Liver (tissue), 9 donors: ENCODE measurements around the gene ARID3B. TPM values are rescaled to one million over a fixed set of nuclear protein-coding genes. Genes with fewer than 3 reads are reported as not detected.

Experiments used
- DNase-seq: peaks from one replicate; pipeline ENCODE4 v3.0.0-alpha.2; 2017; ENCODE audit warnings: low spot score
- H3K27ac ChIP-seq, 2 donors: one replicate each; pipeline ENCODE4 v1.7.0; 2013; ENCODE audit warnings: inconsistent platforms in 2 of 2, low read length in 2 of 2, control low read depth in 1 of 2, low read depth in 1 of 2, mild to moderate bottlenecking in 1 of 2
- H3K27me3 ChIP-seq, 4 donors: one replicate each; pipeline versions ENCODE4 v1.6.1 to v1.7.0; 2013; ENCODE audit warnings: low read length in 3 of 4, inconsistent platforms in 1 of 4, mild to moderate bottlenecking in 1 of 4, moderate library complexity in 1 of 4; ENCODE audit not compliant: control insufficient read depth in 4 of 4, insufficient read depth in 4 of 4
- H3K36me3 ChIP-seq, 4 donors: one replicate each; pipeline versions ENCODE4 v1.6.1 to v1.7.0; 2013; ENCODE audit warnings: low read length in 3 of 4, mild to moderate bottlenecking in 3 of 4, low read depth in 1 of 4, moderate library complexity in 1 of 4; ENCODE audit not compliant: control insufficient read depth in 4 of 4, insufficient read depth in 3 of 4
- H3K4me1 ChIP-seq, 4 donors: one replicate each; pipeline versions ENCODE4 v1.6.1 to v1.7.0; 2013; ENCODE audit warnings: low read length in 3 of 4, mild to moderate bottlenecking in 3 of 4, moderate library complexity in 1 of 4; ENCODE audit not compliant: control insufficient read depth in 4 of 4, insufficient read depth in 4 of 4
- H3K4me3 ChIP-seq, 3 donors: one replicate each; pipeline versions ENCODE4 v1.6.1 to v1.7.0; 2013; ENCODE audit warnings: low read length in 3 of 3, control low read depth in 1 of 3, low read depth in 1 of 3, mild to moderate bottlenecking in 1 of 3
- H3K9ac ChIP-seq, 2 donors: one replicate each; pipeline ENCODE4 v1.7.0; 2013; ENCODE audit warnings: low read length in 2 of 2, mild to moderate bottlenecking in 2 of 2, moderate library complexity in 2 of 2, control low read depth in 1 of 2, low read depth in 1 of 2
- H3K9me3 ChIP-seq, 4 donors: one replicate each; pipeline versions ENCODE4 v1.6.1 to v1.7.0; 2013; ENCODE audit warnings: low read length in 3 of 4; ENCODE audit not compliant: control insufficient read depth in 4 of 4
- EGR1 ChIP-seq, 2 donors: IDR thresholded peaks; 2 replicates each; pipeline ENCODE4 v1.6.1; 2016 to 2018; ENCODE audit warnings: antibody characterized with exemption in 2 of 2, low read depth in 2 of 2
- FOXA1 ChIP-seq: IDR thresholded peaks from 2 replicates; pipeline ENCODE4 v1.6.1; 2016; ENCODE audit warnings: antibody characterized with exemption
- FOXA2 ChIP-seq: IDR thresholded peaks from 2 replicates; pipeline ENCODE4 v1.6.1; 2016; ENCODE audit warnings: antibody characterized with exemption
- GABPA ChIP-seq, 2 donors: IDR thresholded peaks in 1 of 2; conservative IDR thresholded peaks in 1 of 2; 2 replicates each; pipeline ENCODE4 v1.6.1; 2016; ENCODE audit warnings: antibody characterized with exemption in 2 of 2, mild to moderate bottlenecking in 1 of 2, moderate library complexity in 1 of 2
- HNF4G ChIP-seq: IDR thresholded peaks from 2 replicates; pipeline ENCODE4 v1.6.1; 2016; ENCODE audit warnings: antibody characterized with exemption
- JUND ChIP-seq, 2 donors: IDR thresholded peaks; 2 replicates each; pipeline ENCODE4 v1.6.1; 2016; ENCODE audit warnings: antibody characterized with exemption in 2 of 2
- NR2F2 ChIP-seq: IDR thresholded peaks from 2 replicates; pipeline ENCODE4 v1.6.1; 2016; ENCODE audit warnings: antibody characterized with exemption
- RAD21 ChIP-seq, 2 donors: IDR thresholded peaks; 2 replicates each; pipeline ENCODE4 v1.6.1; 2016; ENCODE audit warnings: antibody characterized with exemption in 2 of 2, mild to moderate bottlenecking in 2 of 2
- RXRA ChIP-seq, 2 donors: IDR thresholded peaks; 2 replicates each; pipeline ENCODE4 v1.6.1; 2017 to 2018; ENCODE audit warnings: antibody characterized with exemption in 2 of 2, mild to moderate bottlenecking in 1 of 2
- SP1 ChIP-seq: IDR thresholded peaks from 2 replicates; pipeline ENCODE4 v1.6.1; 2018; ENCODE audit warnings: antibody characterized with exemption, mild to moderate bottlenecking
- YY1 ChIP-seq: IDR thresholded peaks from 2 replicates; pipeline ENCODE4 v1.6.1; 2016; ENCODE audit warnings: antibody characterized with exemption, mild to moderate bottlenecking
- WGBS: extraction: QIAGEN DNeasy Blood & Tissue Kit; methylation state at CpG from one replicate; pipeline ENCODE4 v1.1.7; 2013; 5-methylcytosine and 5-hydroxymethylcytosine counted together
- polyA plus RNA-seq, 2 donors: library from polyadenylated mRNA; stranded (reverse) in 1 of 2; unstranded in 1 of 2; fragments of 200-250 nt in 1 of 2; fragments of >200 nt in 1 of 2; fragmentation: Nextera tagmentation in 1 of 2; extraction: Ambion mirVana in 1 of 2; gene quantifications; one replicate each; pipeline versions ENCODE4 v1.2.1 to v1.2.3, GENCODE V29; 2013 to 2015
- total RNA-seq, 2 donors: library from RNA; depleted of rRNA; stranded (reverse); fragments of >200 nt; gene quantifications; one replicate each; pipeline ENCODE4 v1.2.3, GENCODE V29; 2014
- TF ChIP-seq, protein P1 (sequence below): IDR thresholded peaks from 2 replicates; pipeline ENCODE4 v1.6.1; 2016; ENCODE audit warnings: antibody characterized with exemption
- TF ChIP-seq, protein P2 (sequence below): IDR thresholded peaks from 2 replicates; pipeline ENCODE4 v1.6.1; 2016; ENCODE audit warnings: antibody characterized with exemption
- TF ChIP-seq, protein P3 (sequence below): IDR thresholded peaks from 2 replicates; pipeline ENCODE4 v1.6.1; 2016; ENCODE audit warnings: antibody characterized with exemption, mild to moderate bottlenecking
- TF ChIP-seq, protein P4 (sequence below): fragments of 150-350 bp; IDR thresholded peaks from 2 replicates; pipeline ENCODE4 v1.5.1; 2017; ENCODE audit warnings: improper control_type of control experiment, low read depth, low read length; ENCODE audit not compliant: missing input control
- TF ChIP-seq, protein P5 (sequence below): IDR thresholded peaks from 2 replicates; pipeline ENCODE4 v1.6.1; 2016; ENCODE audit warnings: antibody characterized with exemption
- donor health status: healthy.
- donor health status: healthy.
- donor health status: healthy.
- donor health status: healthy.
- donor health status: healthy.

Gene ARID3B
- total and polyA plus RNA-seq, 4 donors, result 1.4 to 6.6 (median 2.7) TPM

DNA sequence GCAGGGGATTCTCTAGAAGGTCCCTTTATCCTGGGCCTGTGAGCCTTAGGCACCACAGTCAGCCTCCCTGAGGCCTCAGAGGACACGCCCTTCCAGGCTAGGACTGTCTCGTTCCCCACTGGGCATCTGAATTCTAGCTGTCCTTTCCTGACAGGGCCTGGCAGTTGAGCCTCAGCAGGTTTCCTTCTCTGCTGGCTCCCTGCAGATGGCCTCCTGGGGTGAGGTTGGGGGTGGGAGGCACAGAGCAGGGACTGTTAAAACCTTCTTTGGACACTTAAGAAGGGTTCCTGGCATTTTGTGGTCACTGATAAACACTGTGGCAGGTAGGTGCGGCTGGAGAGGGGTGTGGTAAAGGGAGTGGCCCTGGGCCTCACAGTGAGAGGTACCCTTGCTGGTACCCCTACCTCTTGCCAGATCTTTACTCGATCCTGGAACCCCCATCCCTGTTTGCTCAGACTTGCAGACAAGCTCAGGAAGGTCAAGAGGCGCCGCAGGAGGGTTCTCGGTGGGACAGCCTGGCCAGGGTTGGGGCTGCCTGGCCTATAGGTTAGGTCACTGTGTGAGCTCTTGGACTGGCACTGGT, 83.1 kb downstream of the ARID3B start:
- DNase-seq, result no peak

DNA sequence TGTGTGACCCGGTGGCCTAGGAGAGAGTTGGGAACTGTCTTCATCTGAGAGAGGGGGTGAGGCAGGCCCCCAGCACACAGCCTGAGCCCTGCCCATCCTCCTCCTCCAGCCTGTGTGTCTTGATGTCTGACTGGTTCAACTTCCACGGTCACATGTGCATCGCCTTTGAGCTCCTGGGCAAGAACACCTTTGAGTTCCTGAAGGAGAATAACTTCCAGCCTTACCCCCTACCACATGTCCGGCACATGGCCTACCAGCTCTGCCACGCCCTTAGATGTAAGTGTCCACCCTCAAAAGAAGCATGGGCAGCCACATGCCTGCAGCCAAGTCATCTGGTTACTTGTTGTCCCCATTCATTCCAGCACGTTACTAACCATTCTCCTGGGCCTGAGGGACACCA, 84.7 kb downstream of the ARID3B start:
- no peaks in the 10 kb centered on the region for H3K27me3 ChIP-seq
- H3K27ac ChIP-seq, result no peak overlapping the region
- TF ChIP-seq, protein P1, sequence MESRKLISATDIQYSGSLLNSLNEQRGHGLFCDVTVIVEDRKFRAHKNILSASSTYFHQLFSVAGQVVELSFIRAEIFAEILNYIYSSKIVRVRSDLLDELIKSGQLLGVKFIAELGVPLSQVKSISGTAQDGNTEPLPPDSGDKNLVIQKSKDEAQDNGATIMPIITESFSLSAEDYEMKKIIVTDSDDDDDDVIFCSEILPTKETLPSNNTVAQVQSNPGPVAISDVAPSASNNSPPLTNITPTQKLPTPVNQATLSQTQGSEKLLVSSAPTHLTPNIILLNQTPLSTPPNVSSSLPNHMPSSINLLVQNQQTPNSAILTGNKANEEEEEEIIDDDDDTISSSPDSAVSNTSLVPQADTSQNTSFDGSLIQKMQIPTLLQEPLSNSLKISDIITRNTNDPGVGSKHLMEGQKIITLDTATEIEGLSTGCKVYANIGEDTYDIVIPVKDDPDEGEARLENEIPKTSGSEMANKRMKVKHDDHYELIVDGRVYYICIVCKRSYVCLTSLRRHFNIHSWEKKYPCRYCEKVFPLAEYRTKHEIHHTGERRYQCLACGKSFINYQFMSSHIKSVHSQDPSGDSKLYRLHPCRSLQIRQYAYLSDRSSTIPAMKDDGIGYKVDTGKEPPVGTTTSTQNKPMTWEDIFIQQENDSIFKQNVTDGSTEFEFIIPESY, result no peak
- no peak for TF ChIP-seq SP1
- TF ChIP-seq, protein P2, sequence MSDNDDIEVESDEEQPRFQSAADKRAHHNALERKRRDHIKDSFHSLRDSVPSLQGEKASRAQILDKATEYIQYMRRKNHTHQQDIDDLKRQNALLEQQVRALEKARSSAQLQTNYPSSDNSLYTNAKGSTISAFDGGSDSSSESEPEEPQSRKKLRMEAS, result no peak
- TF ChIP-seq RAD21 (IDR thresholded peaks at IDR 0.05), result no peak
- TF ChIP-seq FOXA1, result no peak
- TF ChIP-seq RXRA (IDR thresholded peaks at IDR 0.05), result no peak
- no peak for TF ChIP-seq EGR1 (IDR thresholded peaks at IDR 0.05; ENCODE audit: low read depth in 2 of 2)
- TF ChIP-seq JUND (IDR thresholded peaks at IDR 0.05), result no peak
- TF ChIP-seq, protein P3, sequence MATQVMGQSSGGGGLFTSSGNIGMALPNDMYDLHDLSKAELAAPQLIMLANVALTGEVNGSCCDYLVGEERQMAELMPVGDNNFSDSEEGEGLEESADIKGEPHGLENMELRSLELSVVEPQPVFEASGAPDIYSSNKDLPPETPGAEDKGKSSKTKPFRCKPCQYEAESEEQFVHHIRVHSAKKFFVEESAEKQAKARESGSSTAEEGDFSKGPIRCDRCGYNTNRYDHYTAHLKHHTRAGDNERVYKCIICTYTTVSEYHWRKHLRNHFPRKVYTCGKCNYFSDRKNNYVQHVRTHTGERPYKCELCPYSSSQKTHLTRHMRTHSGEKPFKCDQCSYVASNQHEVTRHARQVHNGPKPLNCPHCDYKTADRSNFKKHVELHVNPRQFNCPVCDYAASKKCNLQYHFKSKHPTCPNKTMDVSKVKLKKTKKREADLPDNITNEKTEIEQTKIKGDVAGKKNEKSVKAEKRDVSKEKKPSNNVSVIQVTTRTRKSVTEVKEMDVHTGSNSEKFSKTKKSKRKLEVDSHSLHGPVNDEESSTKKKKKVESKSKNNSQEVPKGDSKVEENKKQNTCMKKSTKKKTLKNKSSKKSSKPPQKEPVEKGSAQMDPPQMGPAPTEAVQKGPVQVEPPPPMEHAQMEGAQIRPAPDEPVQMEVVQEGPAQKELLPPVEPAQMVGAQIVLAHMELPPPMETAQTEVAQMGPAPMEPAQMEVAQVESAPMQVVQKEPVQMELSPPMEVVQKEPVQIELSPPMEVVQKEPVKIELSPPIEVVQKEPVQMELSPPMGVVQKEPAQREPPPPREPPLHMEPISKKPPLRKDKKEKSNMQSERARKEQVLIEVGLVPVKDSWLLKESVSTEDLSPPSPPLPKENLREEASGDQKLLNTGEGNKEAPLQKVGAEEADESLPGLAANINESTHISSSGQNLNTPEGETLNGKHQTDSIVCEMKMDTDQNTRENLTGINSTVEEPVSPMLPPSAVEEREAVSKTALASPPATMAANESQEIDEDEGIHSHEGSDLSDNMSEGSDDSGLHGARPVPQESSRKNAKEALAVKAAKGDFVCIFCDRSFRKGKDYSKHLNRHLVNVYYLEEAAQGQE, result no peak
- TF ChIP-seq, protein P4, sequence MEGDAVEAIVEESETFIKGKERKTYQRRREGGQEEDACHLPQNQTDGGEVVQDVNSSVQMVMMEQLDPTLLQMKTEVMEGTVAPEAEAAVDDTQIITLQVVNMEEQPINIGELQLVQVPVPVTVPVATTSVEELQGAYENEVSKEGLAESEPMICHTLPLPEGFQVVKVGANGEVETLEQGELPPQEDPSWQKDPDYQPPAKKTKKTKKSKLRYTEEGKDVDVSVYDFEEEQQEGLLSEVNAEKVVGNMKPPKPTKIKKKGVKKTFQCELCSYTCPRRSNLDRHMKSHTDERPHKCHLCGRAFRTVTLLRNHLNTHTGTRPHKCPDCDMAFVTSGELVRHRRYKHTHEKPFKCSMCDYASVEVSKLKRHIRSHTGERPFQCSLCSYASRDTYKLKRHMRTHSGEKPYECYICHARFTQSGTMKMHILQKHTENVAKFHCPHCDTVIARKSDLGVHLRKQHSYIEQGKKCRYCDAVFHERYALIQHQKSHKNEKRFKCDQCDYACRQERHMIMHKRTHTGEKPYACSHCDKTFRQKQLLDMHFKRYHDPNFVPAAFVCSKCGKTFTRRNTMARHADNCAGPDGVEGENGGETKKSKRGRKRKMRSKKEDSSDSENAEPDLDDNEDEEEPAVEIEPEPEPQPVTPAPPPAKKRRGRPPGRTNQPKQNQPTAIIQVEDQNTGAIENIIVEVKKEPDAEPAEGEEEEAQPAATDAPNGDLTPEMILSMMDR, result no peak
- no peak for TF ChIP-seq HNF4G
- no peak for TF ChIP-seq FOXA2
- no peak for TF ChIP-seq YY1
- TF ChIP-seq GABPA (IDR thresholded peaks at IDR 0.05 in 1 of 2, conservative IDR thresholded peaks at IDR 0.05 in 1 of 2), result no peak
- TF ChIP-seq NR2F2, result no peak

More for the DNA sequence above, 83.1 kb downstream of the ARID3B start:
- TF ChIP-seq SP1, result no peak
- TF ChIP-seq, protein P1, result no peak
- TF ChIP-seq, protein P5, sequence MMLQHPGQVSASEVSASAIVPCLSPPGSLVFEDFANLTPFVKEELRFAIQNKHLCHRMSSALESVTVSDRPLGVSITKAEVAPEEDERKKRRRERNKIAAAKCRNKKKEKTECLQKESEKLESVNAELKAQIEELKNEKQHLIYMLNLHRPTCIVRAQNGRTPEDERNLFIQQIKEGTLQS, result no peak
- TF ChIP-seq HNF4G, result no peak
- TF ChIP-seq, protein P4, result no peak
- no peak for TF ChIP-seq YY1
- no peak for TF ChIP-seq EGR1 (IDR thresholded peaks at IDR 0.05; ENCODE audit: low read depth in 2 of 2)
- TF ChIP-seq RXRA (IDR thresholded peaks at IDR 0.05), result no peak
- WGBS, result 90% methylated on average over 7 of the region's 7 CpGs
- H3K4me3 ChIP-seq, result no peak overlapping the region
- H3K27ac ChIP-seq, result no peak overlapping the region
- H3K27me3 ChIP-seq, result no peaks in the 10 kb centered on the region
- H3K9me3 ChIP-seq, result no peaks in the 10 kb centered on the region
- no peak overlapping the region for H3K9ac ChIP-seq
- H3K36me3 ChIP-seq, result peaks cover 44 to 95% (median 81%) of the 10 kb centered on the region in 4 donors
- H3K4me1 ChIP-seq, result peaks cover 0 to 20% (median 15%) of the 10 kb centered on the region in 4 donors

More for the DNA sequence above, 84.7 kb downstream of the ARID3B start:
- no peak overlapping the region for H3K9ac ChIP-seq
- 92% methylated on average over 6 of the region's 6 CpGs for WGBS
- H3K36me3 ChIP-seq, result peaks cover 41 to 93% (median 78%) of the 10 kb centered on the region in 4 donors
- no peaks in the 10 kb centered on the region for H3K9me3 ChIP-seq
- DNase-seq, result no peak
- no peak overlapping the region for H3K4me3 ChIP-seq
- H3K4me1 ChIP-seq, result peaks cover 0 to 10% (median 7%) of the 10 kb centered on the region in 4 donors
